ENCODE results near the gene DCK.

DCK gene

GRCh38 chr4:71064521-71064920, 71.1 kb downstream of the DCK start:
- TF ChIP-seq ZNF274 (IDR thresholded peaks at IDR 0.05; ENCODE audit: low read depth, low read length), result no peak
- no peak overlapping the region for H3K4me3 ChIP-seq (ENCODE audit: low read length)

DNA sequence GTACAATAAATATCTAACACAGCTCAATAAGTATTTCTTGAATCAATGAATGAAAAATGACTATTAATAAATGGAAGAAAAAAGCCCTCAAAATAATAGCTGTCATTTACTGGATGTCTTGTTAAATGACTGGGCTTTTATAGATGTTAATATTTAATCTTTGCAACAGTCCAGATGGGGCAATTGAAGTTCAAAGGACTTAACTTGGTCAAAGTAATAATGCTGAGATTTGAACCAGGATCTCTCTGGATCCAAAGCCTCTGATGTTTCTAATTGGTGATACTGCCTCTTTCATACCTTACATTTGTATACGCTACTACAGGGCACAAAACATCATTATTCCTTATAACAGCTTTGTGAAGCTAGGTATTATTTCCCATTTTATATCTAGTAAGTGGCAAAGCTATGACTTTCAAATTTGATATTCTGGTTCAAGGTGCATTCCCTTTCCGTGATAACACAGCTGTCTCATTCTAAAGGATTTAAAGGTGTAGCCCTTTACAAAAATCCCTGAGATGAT, 72.6 kb downstream of the DCK start:
- no peak overlapping the region for H3K4me3 ChIP-seq (ENCODE audit: low read length)
- TF ChIP-seq ZNF274 (IDR thresholded peaks at IDR 0.05; ENCODE audit: low read depth, low read length), result no peak

DNA sequence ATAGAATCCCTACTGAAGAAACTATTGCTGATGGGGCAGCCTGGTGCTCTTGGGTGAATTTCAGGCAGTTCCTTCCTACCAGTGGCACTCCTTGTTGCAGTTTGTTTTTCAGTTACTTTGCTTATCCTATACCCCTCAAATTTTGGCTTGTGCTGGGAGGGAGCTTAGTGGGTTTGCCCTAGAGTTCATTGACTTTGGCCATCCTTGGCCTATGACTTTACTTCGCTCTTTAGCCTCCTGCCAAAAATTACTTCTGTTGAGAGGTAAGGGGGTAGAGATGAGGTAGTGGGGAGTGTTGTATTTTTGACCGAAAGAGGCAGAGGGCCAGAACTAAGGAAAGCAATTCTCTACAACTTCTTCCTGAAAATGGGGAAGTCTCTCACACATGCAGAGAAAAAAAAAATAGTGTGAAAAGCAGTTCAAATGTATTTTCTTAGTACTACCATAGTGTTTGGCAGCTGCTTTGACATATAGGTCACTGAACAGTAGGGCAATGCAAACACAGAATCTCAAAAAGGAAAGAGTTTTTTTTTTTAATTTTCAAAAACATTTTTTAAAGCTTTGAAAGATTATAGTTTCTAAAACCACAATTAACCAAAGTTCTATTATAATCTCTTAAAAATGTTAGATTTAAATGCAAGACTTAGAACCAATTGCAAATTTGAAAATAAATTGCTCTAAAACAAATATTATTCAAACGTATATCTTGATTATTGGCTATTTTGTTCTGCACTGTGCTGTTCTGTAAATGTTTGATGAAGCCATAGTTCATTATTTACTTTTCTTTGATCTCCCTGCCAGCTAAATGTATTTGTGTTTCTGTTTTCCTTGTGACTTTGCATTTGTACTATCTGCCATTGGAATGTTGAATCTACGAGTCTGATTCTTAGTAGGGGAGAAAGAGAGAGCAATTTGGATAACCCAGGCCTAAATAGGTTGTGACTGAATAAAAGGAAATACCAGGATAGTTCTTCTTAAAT, 73.6 kb downstream of the DCK start:
- no peak for TF ChIP-seq ZNF274 (IDR thresholded peaks at IDR 0.05; ENCODE audit: low read depth, low read length)
- no peak overlapping the region for H3K4me3 ChIP-seq (ENCODE audit: low read length)

- no peak for TF ChIP-seq ZNF274 (IDR thresholded peaks at IDR 0.05; ENCODE audit: low read depth, low read length)
- H3K4me3 ChIP-seq (ENCODE audit: low read length), result no peak overlapping the region
These were observed 75.6 kb downstream of the DCK start for GRCh38 chr4:71069063-71069462.

DNA sequence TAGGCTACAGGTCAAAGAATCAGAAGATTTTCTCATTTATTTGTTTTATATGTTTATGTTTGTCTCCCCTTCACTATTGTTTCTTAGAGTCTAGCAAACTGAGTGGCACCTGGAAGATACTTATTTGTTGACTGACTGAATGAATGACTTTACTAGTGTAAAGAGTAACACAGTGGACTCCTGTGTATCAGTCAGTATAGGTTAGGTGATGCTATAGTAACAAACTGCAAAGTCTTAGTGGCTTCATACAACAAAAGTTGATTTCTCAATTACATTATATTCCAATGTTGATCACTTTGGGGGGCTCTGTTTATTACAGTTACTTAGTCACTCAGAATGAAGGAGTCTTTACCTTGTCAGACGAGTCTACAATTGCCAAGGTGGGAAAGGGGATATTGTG, 76.6 kb downstream of the DCK start:
- TF ChIP-seq ZNF274 (IDR thresholded peaks at IDR 0.05; ENCODE audit: low read depth, low read length), result no peak

GRCh38 chr4:71074452-71075299, 81.2 kb downstream of the DCK start:
- no peak for TF ChIP-seq ZNF274 (IDR thresholded peaks at IDR 0.05; ENCODE audit: low read depth, low read length)
- H3K4me3 ChIP-seq (ENCODE audit: low read length), result no peak overlapping the region

More for the DNA sequence above, 76.6 kb downstream of the DCK start:
- no peak overlapping the region for H3K4me3 ChIP-seq (ENCODE audit: low read length)

All from GM08714 (cell line).